Gastrocnemius medialis (tissue), 4 donors: ENCODE measurements around the gene MND1.

Experiments
- POLR2A ChIP-seq, 2 donors: fragments of 450-650 bp; IDR thresholded peaks; one replicate each; pipeline ENCODE4 v1.6.1; 2017; ENCODE audit warnings: antibody characterized with exemption in 2 of 2, mild to moderate bottlenecking in 2 of 2, moderate library complexity in 2 of 2
- TF ChIP-seq, protein P1 (sequence below), 5 experiments: fragments of 450-650 bp in 3 of 5; fragments of 200-600 bp in 2 of 5; sonication (generic) in 2 of 5; IDR thresholded peaks in 4 of 5; conservative IDR thresholded peaks in 1 of 5; 1 replicate in 4 of 5; 2 replicates in 1 of 5; pipeline ENCODE4 v1.5.1; 2016 to 2019; ENCODE audit warnings: antibody characterized with exemption in 5 of 5, mild to moderate bottlenecking in 3 of 5, moderate library complexity in 3 of 5

GRCh38 chr4:153439831-153440230, 95.3 kb downstream of the MND1 start:
- TF ChIP-seq, protein P1, sequence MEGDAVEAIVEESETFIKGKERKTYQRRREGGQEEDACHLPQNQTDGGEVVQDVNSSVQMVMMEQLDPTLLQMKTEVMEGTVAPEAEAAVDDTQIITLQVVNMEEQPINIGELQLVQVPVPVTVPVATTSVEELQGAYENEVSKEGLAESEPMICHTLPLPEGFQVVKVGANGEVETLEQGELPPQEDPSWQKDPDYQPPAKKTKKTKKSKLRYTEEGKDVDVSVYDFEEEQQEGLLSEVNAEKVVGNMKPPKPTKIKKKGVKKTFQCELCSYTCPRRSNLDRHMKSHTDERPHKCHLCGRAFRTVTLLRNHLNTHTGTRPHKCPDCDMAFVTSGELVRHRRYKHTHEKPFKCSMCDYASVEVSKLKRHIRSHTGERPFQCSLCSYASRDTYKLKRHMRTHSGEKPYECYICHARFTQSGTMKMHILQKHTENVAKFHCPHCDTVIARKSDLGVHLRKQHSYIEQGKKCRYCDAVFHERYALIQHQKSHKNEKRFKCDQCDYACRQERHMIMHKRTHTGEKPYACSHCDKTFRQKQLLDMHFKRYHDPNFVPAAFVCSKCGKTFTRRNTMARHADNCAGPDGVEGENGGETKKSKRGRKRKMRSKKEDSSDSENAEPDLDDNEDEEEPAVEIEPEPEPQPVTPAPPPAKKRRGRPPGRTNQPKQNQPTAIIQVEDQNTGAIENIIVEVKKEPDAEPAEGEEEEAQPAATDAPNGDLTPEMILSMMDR (IDR thresholded peaks at IDR 0.05 in 4 of 5, conservative IDR thresholded peaks at IDR 0.05 in 1 of 5) = no peak
- no peak for TF ChIP-seq POLR2A (IDR thresholded peaks at IDR 0.05)
